K562 (cell line): ENCODE results near the gene CD300E. TPM values are rescaled to one million over a fixed set of nuclear protein-coding genes. Genes with fewer than 3 reads are reported as not detected.

Source experiments
- ARID1B ChIP-seq: fragments of 450-650 bp; IDR thresholded peaks from 2 replicates; pipeline ENCODE4 v1.6.1; 2016; ENCODE audit warnings: antibody characterized with exemption, mild to moderate bottlenecking, inconsistent platforms
- C11orf30 ChIP-seq: fragments of 450-650 bp; IDR thresholded peaks from 2 replicates; pipeline ENCODE4 v1.6.1; 2016; ENCODE audit warnings: low read depth, mild to moderate bottlenecking
- MAFG ChIP-seq: fragments of 450-650 bp; conservative IDR thresholded peaks from 2 replicates; pipeline ENCODE4 v1.6.1; 2016; ENCODE audit warnings: missing genetic modification characterization, missing compliant biosample characterization
- NR4A1 ChIP-seq, 2 experiments: fragments of 250-450 bp in 1 of 2; fragments of 450-650 bp in 1 of 2; sonication (Bioruptor Pico) in 1 of 2; IDR thresholded peaks; 2 replicates each; pipeline versions ENCODE4 v1.4.0 to v1.6.1; 2016 to 2020; ENCODE audit warnings: mild to moderate bottlenecking in 2 of 2, missing compliant biosample characterization in 1 of 2, missing genetic modification characterization in 1 of 2, moderate library complexity in 1 of 2
- RBM25 ChIP-seq: fragments of 200-400 bp; formaldehyde crosslinking; IDR thresholded peaks from 2 replicates; pipeline ENCODE4 v1.6.1; 2018; ENCODE audit warnings: low read length, low read depth, moderate library complexity; ENCODE audit not compliant: severe bottlenecking
- ZNF507 ChIP-seq: conservative IDR thresholded peaks from 2 replicates; pipeline ENCODE4 v1.6.1; 2017; ENCODE audit warnings: missing genetic modification characterization, missing compliant biosample characterization
- polyA plus RNA-seq, 8 experiments: library from polyadenylated mRNA; depleted of rRNA in 4 of 8; stranded (reverse) in 5 of 8; unstranded in 3 of 8; fragments of >200 nt; fragmentation: Nextera tagmentation in 2 of 8; fragmentation: Illumina TruSeq in 1 of 8; extraction: Ambion mirVana in 2 of 8; extraction: Trizol in 1 of 8; gene quantifications; 2 replicates each; pipeline versions ENCODE4 v1.2.1 to v1.2.3, GENCODE V29; 2011 to 2014; ENCODE audit warnings: inconsistent platforms in 1 of 8, missing spikeins in 1 of 8
- total RNA-seq, 7 experiments: library from RNA; depleted of rRNA in 6 of 7; stranded (reverse); fragments of >200 nt in 6 of 7; fragmentation: Illumina TruSeq in 2 of 7; extraction: Trizol in 2 of 7; gene quantifications; 2 replicates each; pipeline versions ENCODE4 v1.2.1 to v1.2.3, GENCODE V29; 2011 to 2021; ENCODE audit warnings: low replicate concordance in 1 of 7
- TF ChIP-seq, protein P1 (sequence below): fragments of 450-650 bp; formaldehyde crosslinking; IDR thresholded peaks from 2 replicates; pipeline ENCODE4 v1.4.0; 2020; ENCODE audit warnings: mild to moderate bottlenecking, moderate library complexity

The CD300E gene
- total and polyA plus RNA-seq, 9 of the 15 experiments (the other 6 are each of a cell fraction or from before 2014, with no cell fraction given): not detected

- TF ChIP-seq MAFG (tag) (peak; percentile 42; the same call in 1 of the 2 replicates), RBM25 (no peak), ZNF507 (no peak), C11orf30 (peak; percentile 63; the same call in 1 of the 2 replicates), ARID1B (no peak), NR4A1 (CRISPR knock-in tag; IDR thresholded peaks at IDR 0.05) (no peak), NR4A1 (tag; IDR thresholded peaks at IDR 0.05) (no peak)
- TF ChIP-seq, protein P1, sequence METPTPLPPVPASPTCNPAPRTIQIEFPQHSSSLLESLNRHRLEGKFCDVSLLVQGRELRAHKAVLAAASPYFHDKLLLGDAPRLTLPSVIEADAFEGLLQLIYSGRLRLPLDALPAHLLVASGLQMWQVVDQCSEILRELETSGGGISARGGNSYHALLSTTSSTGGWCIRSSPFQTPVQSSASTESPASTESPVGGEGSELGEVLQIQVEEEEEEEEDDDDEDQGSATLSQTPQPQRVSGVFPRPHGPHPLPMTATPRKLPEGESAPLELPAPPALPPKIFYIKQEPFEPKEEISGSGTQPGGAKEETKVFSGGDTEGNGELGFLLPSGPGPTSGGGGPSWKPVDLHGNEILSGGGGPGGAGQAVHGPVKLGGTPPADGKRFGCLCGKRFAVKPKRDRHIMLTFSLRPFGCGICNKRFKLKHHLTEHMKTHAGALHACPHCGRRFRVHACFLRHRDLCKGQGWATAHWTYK (CRISPR knock-in tag): no peak
These were observed 54.2 kb downstream of the CD300E start (continued) for GRCh38 chr17:74569020-74570003.
